LNCAP (cell line): ENCODE measurements around the gene FAM171A1.

Experiments
- TF ChIP-seq, protein P1 (sequence below): fragments of 450-650 bp; IDR thresholded peaks from 2 replicates; pipeline ENCODE4 v1.5.1; 2017; ENCODE audit warnings: mild to moderate bottlenecking

Gene FAM171A1

DNA sequence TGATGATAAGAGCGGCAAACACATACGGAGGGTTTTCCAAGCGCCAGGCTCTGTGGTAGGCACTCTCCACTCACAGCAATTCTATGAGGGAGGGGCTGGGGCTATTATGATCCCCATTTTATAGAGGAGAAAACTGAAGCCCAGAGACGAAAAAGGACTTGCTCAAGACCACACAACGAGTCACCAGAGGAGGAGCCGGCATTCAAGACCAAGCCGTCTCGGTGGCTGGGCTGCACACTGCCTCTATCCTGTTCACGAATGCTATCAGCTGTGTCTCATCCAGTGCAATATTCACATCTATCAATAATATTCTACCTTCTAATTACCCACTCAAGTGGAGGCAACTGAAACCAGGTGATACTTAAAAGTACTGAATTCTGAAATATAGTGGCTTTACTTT is 134.7 kb downstream of the FAM171A1 start:
- TF ChIP-seq, protein P1, sequence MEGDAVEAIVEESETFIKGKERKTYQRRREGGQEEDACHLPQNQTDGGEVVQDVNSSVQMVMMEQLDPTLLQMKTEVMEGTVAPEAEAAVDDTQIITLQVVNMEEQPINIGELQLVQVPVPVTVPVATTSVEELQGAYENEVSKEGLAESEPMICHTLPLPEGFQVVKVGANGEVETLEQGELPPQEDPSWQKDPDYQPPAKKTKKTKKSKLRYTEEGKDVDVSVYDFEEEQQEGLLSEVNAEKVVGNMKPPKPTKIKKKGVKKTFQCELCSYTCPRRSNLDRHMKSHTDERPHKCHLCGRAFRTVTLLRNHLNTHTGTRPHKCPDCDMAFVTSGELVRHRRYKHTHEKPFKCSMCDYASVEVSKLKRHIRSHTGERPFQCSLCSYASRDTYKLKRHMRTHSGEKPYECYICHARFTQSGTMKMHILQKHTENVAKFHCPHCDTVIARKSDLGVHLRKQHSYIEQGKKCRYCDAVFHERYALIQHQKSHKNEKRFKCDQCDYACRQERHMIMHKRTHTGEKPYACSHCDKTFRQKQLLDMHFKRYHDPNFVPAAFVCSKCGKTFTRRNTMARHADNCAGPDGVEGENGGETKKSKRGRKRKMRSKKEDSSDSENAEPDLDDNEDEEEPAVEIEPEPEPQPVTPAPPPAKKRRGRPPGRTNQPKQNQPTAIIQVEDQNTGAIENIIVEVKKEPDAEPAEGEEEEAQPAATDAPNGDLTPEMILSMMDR = no peak

DNA sequence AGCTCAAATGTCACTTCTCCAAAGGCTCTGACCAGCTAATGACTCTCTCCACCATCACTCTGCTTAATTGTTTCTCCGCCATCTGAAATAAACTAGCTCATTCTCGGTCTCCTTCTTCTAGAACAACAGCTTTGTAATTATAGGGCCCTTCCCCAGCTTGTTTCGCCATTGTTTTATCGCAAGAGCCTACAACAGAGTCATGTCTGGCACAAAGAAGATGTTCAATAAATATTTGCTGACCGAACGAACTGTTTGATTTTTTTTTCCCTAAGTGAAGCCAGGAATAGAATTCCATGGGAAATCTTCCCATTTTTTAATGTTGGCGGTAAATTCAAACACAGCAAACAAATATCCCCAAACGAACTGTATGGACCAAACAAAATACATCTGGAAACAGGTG is 138.8 kb downstream of the FAM171A1 start:
- TF ChIP-seq, protein P1 = no peak

DNA sequence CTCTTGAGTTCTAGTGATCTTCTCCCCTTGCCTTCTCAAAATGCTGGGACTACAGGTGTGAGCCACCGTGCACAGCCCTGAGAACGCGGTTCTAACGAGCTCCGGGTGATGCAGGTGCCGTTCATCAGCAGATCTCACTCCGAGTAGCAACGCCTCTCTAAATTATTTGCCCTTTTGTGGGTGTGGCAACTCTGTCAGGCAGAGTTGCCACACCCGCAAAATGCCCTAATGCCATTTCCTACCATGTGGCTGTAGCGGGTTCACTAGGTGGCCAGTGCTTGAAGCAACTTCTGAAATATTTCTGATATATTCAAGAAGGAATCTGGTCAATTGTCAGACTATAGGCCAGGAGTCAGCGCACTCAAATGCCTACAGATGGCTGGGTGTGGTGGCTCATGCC is 139.7 kb downstream of the FAM171A1 start:
- TF ChIP-seq, protein P1 = no peak

DNA sequence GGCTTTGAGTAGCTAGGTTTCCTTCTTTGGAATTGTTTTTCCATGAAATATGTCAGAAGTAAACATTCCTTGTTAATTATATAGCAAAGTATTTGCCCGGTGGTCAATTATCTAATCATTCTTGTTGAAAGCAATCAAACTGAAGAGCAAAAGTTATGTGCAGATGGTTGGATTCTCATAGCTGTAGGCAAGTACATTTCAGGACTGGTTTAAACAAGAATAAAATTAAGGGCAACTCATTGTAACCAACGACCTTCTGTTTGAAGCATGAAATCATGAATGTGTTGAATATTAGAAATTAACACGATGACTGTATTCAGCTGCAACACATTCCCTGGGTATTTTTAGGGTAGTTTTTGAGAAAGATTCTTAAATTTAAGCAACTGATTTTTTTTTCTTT is 140.8 kb downstream of the FAM171A1 start:
- TF ChIP-seq, protein P1 = no peak

DNA sequence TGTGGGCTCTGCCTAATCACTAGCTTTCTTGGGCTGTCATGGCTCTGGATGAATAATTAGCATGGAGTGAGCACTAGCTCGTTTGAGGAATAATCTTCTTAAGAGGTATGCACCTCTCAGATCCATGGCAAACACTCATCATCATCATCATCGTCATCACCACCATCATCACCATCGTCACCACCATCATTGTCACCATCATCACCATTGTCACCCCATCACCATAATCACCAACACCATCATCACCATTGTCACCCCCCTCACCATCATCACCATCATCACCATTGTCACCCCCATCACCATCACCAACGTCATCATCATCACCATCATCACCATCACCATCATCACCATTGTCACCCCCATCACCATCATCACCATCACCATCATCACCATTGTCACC is 141.8 kb downstream of the FAM171A1 start:
- TF ChIP-seq, protein P1 = no peak

DNA sequence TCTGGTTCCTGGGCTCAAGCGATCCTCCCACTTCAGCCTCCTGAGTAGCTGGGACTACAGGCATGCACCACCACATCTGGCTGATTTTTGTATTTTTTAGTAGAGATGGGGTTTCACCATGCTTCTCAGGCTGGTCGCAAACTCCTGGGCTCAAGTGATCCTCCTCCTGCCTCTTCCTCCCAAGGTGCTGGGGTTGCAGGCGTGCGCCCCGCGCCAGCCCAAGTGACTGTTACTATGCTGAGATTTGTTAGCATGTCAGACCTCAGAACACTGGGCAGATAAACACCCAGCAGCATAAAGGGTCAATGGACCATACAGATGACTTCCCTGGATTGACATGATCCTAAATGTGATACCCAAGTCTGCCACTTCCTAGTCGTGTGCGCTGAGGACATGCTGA is 142.7 kb downstream of the FAM171A1 start:
- TF ChIP-seq, protein P1 = no peak

DNA sequence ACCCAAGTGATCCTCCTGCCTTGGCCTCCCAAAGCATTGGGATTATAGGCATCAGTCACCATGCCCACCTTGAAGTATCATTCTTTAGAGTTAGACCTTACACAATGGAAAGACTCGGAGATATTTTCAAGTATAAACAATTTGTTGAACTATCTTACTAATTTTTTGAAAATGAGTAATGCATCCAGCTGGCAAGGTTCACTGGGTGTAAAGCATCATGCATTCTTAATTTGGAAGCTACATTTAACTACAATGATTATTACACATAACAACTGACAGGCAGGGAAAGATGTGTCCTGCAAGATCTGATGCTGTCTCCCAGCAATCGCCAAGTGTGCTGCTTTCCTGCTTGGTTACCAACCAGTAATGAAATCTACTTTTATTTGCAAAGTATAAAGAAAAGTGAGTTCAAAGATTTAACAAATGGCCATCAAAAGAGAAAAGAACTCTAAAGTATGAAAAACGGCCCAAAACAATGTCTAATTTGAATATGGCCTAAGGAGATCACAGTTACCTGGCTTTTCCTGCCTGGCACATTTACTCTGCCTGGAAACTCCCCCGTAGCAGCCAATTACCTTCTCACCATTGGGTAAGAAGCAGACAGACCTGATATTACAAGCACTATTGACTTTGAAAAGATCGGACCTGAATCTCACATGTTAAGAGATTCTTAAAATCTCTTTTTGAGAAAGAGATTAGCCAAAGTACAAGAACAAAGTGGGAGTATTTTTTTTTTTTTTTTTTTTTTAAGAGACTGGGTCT is 143.3 kb downstream of the FAM171A1 start:
- TF ChIP-seq, protein P1 = no peak

DNA sequence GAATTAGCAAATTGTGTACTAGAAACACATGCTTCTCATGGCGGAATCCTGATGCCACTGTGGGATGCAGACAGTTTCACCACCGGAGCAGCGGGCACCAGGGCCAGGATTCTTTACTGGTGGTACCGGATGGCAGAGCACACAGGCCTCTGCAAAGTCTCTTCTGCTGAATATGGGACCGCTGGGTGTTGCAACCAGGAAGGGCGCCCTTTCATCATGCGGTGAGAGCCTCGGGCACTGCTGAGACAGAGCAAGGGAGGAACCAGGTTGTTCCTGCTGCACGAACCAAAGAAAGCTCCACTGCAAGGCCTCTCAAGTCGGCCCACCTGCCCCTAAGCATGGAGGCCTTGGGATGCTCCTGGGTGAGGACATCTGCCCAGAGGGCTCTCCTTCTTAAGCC is 145.6 kb downstream of the FAM171A1 start:
- TF ChIP-seq, protein P1 = no peak
